HEK293 (cell line): ENCODE results near the gene CCDC183.
A peak's percentile ranks its signal among the peaks of the same experiment; 100 is the strongest.

Experiments
- MEIS1 ChIP-seq: sonication (generic); formaldehyde crosslinking; IDR thresholded peaks from 2 replicates; pipeline ENCODE4 v1.8.1; 2022; ENCODE audit warnings: missing genetic modification reagents, mild to moderate bottlenecking, borderline replicate concordance
- MYNN ChIP-seq: fragments of 450-650 bp; formaldehyde crosslinking; IDR thresholded peaks from 2 replicates; pipeline ENCODE4 v1.5.1; 2016; ENCODE audit warnings: missing biosample characterization, missing genetic modification characterization, borderline replicate concordance
- SCRT2 ChIP-seq: fragments of 450-650 bp; formaldehyde crosslinking; IDR thresholded peaks from 2 replicates; pipeline ENCODE4 v1.5.1; 2016; ENCODE audit warnings: missing biosample characterization, missing genetic modification characterization
- ZBTB20 ChIP-seq: fragments of 450-650 bp; formaldehyde crosslinking; IDR thresholded peaks from 2 replicates; pipeline ENCODE4 v1.5.1; 2016; ENCODE audit warnings: missing biosample characterization, missing genetic modification characterization
- ZFP3 ChIP-seq: fragments of 450-650 bp; formaldehyde crosslinking; IDR thresholded peaks from 2 replicates; pipeline ENCODE4 v1.5.1; 2016; ENCODE audit warnings: low read depth, missing biosample characterization, missing genetic modification characterization
- ZNF274 ChIP-seq, 2 experiments: fragments of 200-500 bp in 1 of 2; fragments of 450-650 bp in 1 of 2; sonication (Bioruptor generic) in 1 of 2; formaldehyde crosslinking in 1 of 2; IDR thresholded peaks; 2 replicates each; pipeline versions ENCODE4 v1.5.1 to v1.6.1; 2014 to 2016; ENCODE audit warnings: borderline replicate concordance in 1 of 2, inconsistent platforms in 1 of 2, low read length in 1 of 2, missing biosample characterization in 1 of 2, missing genetic modification characterization in 1 of 2
- ZNF324 ChIP-seq: fragments of 450-650 bp; formaldehyde crosslinking; IDR thresholded peaks from 2 replicates; pipeline ENCODE4 v1.5.1; 2016; ENCODE audit warnings: missing biosample characterization, missing genetic modification characterization
- ZNF558 ChIP-seq: fragments of 450-650 bp; formaldehyde crosslinking; IDR thresholded peaks from 2 replicates; pipeline ENCODE4 v1.5.1; 2016; ENCODE audit warnings: missing biosample characterization, missing genetic modification characterization
- ZNF561 ChIP-seq: fragments of 450-650 bp; IDR thresholded peaks from 2 replicates; pipeline ENCODE4 v1.5.1; 2018; ENCODE audit warnings: missing biosample characterization, missing genetic modification characterization, borderline replicate concordance
- ZNF624 ChIP-seq: fragments of 450-650 bp; formaldehyde crosslinking; IDR thresholded peaks from 2 replicates; pipeline ENCODE4 v1.5.1; 2017; ENCODE audit warnings: missing biosample characterization, missing genetic modification characterization
- TF ChIP-seq, protein P1 (sequence below): fragments of 450-650 bp; formaldehyde crosslinking; IDR thresholded peaks from 2 replicates; pipeline ENCODE4 v1.5.1; 2016; ENCODE audit warnings: missing biosample characterization, missing genetic modification characterization
- TF ChIP-seq, protein P2 (sequence below): fragments of 450-650 bp; formaldehyde crosslinking; IDR thresholded peaks from 2 replicates; pipeline ENCODE4 v1.5.1; 2016; ENCODE audit warnings: missing biosample characterization, missing genetic modification characterization
- TF ChIP-seq, protein P3 (sequence below): fragments of 450-650 bp; formaldehyde crosslinking; conservative IDR thresholded peaks from 2 replicates; pipeline ENCODE4 v1.5.1; 2016; ENCODE audit warnings: low read depth, missing biosample characterization, missing genetic modification characterization
- TF ChIP-seq, protein P4 (sequence below): fragments of 450-650 bp; formaldehyde crosslinking; IDR thresholded peaks from 2 replicates; pipeline ENCODE4 v1.5.1; 2016; ENCODE audit warnings: missing biosample characterization, missing genetic modification characterization

DNA sequence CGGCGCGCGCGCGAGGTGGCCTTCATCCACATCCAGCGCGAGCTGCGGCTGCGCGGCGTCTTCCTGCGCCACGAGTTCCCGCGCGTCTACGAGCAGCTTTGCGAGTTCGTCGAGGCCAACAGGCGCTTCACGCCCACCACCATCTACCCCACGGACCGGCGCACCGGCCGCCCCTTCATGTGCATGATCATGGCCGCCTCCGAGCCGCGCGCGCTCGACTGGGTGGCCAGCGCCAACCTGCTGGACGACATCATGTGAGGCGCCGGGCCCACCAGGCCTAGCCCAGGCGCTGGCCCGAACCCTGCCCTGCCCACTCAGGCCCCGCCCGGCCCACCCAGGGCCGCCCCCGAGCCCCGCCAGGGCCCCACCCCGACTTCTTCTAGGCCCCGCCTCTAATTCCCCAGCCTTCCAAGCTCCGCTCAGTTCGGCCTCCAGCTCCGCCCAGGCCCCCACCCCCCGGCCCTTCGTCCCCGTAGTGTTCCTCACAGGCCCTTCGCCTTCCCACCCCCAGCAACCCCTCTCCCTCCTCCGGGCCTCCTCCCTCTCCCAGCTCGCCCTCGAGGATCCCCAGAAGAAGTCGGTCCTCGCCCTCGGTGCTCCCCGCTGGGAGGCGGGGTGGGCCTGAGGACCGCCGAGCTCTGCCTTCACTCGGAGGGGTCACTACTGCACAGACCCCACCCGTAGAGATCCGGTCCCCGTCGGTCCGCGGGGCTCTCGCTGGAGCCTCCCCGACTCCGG lies 51.1 kb downstream of the CCDC183 start:
- TF ChIP-seq ZNF558, result no peak
- TF ChIP-seq, protein P1, sequence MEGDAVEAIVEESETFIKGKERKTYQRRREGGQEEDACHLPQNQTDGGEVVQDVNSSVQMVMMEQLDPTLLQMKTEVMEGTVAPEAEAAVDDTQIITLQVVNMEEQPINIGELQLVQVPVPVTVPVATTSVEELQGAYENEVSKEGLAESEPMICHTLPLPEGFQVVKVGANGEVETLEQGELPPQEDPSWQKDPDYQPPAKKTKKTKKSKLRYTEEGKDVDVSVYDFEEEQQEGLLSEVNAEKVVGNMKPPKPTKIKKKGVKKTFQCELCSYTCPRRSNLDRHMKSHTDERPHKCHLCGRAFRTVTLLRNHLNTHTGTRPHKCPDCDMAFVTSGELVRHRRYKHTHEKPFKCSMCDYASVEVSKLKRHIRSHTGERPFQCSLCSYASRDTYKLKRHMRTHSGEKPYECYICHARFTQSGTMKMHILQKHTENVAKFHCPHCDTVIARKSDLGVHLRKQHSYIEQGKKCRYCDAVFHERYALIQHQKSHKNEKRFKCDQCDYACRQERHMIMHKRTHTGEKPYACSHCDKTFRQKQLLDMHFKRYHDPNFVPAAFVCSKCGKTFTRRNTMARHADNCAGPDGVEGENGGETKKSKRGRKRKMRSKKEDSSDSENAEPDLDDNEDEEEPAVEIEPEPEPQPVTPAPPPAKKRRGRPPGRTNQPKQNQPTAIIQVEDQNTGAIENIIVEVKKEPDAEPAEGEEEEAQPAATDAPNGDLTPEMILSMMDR, result no peak
- no peak for TF ChIP-seq SCRT2 (tag by site-specific recombination)
- TF ChIP-seq ZFP3 (tag by site-specific recombination), result no peak
- TF ChIP-seq MYNN (tag by site-specific recombination), result no peak
- TF ChIP-seq ZBTB20 (tag by site-specific recombination), result no peak
- TF ChIP-seq ZNF274 (IDR thresholded peaks at IDR 0.05; ENCODE audit: low read length), result no peak
- no peak for TF ChIP-seq ZNF274 (tag by site-specific recombination; IDR thresholded peaks at IDR 0.05; ENCODE audit: borderline replicate concordance)
- TF ChIP-seq ZNF561, result no peak
- TF ChIP-seq, protein P2, sequence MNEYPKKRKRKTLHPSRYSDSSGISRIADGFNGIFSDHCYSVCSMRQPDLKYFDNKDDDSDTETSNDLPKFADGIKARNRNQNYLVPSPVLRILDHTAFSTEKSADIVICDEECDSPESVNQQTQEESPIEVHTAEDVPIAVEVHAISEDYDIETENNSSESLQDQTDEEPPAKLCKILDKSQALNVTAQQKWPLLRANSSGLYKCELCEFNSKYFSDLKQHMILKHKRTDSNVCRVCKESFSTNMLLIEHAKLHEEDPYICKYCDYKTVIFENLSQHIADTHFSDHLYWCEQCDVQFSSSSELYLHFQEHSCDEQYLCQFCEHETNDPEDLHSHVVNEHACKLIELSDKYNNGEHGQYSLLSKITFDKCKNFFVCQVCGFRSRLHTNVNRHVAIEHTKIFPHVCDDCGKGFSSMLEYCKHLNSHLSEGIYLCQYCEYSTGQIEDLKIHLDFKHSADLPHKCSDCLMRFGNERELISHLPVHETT (tag by site-specific recombination), result no peak
- no peak for TF ChIP-seq MEIS1 (CRISPR knock-in tag)
- TF ChIP-seq ZNF624 (tag by site-specific recombination), result no peak
- TF ChIP-seq, protein P3, sequence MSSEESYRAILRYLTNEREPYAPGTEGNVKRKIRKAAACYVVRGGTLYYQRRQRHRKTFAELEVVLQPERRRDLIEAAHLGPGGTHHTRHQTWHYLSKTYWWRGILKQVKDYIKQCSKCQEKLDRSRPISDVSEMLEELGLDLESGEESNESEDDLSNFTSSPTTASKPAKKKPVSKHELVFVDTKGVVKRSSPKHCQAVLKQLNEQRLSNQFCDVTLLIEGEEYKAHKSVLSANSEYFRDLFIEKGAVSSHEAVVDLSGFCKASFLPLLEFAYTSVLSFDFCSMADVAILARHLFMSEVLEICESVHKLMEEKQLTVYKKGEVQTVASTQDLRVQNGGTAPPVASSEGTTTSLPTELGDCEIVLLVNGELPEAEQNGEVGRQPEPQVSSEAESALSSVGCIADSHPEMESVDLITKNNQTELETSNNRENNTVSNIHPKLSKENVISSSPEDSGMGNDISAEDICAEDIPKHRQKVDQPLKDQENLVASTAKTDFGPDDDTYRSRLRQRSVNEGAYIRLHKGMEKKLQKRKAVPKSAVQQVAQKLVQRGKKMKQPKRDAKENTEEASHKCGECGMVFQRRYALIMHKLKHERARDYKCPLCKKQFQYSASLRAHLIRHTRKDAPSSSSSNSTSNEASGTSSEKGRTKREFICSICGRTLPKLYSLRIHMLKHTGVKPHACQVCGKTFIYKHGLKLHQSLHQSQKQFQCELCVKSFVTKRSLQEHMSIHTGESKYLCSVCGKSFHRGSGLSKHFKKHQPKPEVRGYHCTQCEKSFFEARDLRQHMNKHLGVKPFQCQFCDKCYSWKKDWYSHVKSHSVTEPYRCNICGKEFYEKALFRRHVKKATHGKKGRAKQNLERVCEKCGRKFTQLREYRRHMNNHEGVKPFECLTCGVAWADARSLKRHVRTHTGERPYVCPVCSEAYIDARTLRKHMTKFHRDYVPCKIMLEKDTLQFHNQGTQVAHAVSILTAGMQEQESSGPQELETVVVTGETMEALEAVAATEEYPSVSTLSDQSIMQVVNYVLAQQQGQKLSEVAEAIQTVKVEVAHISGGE (tag by site-specific recombination), result 0 out of 2 replicates have a peak, but pooled peaks have one; percentile 12
- TF ChIP-seq, protein P4, sequence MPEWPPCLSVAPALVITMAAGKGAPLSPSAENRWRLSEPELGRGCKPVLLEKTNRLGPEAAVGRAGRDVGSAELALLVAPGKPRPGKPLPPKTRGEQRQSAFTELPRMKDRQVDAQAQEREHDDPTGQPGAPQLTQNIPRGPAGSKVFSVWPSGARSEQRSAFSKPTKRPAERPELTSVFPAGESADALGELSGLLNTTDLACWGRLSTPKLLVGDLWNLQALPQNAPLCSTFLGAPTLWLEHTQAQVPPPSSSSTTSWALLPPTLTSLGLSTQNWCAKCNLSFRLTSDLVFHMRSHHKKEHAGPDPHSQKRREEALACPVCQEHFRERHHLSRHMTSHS (tag by site-specific recombination), result no peak
- TF ChIP-seq ZNF324 (tag by site-specific recombination), result no peak
